Stimulated activated CD8-positive, alpha-beta memory T cell treated with anti-CD3 and anti-CD28 coated beads, Interleukin-4, amount 100 ng/mL, for 48 hours (primary cell): Measurements from ENCODE around the gene ABCB10.
"Not testable (repeated sequence)": the region's sequence is repeated elsewhere in the genome, so short reads cannot be mapped to it uniquely, and the experiment has no call there.

Experiments used
- DNase-seq: peaks from one replicate; pipeline ENCODE4 v3.0.0-alpha.2; 2020

The ABCB10 gene

DNA sequence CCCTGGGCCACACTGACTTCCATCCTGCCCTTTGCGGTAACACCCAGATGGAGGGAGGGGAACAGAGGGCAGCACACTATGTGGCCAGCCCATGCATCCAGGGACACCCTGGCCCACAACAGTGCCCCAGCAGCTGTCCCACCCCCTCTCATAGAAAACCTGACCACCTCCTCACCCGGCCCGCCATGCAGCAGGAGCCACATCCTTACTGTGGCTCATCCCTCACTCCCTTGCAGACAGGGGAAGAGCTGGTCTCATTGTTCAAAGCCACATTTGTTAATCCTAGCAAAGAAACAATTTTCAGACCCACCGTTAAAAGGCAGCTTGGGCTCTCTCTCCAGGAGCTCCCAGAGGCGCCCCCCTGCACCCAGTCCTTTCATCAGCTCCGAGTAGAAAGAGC, 27.2 kb downstream of the ABCB10 start:
- no peak for DNase-seq

DNA sequence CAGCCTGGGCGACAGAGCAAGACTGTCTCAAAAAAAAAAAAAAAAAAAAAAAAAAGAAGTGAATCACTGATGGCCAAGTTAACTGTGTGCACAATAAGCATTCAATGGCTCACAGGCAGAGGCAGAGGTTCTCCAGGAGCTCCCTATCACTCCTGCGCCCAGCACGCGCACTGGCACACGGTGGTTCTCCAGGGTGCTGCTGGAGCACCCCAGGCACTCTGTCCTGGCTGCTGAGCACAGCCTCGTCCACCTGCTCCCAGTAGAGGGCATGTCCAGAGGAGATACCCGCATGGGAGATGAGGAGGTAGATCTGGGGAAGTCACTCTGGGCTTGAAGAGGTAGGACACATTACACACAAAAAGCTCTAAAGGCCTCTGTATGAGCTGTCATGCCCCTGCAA, 28.9 kb downstream of the ABCB10 start:
- DNase-seq: no peak

DNA sequence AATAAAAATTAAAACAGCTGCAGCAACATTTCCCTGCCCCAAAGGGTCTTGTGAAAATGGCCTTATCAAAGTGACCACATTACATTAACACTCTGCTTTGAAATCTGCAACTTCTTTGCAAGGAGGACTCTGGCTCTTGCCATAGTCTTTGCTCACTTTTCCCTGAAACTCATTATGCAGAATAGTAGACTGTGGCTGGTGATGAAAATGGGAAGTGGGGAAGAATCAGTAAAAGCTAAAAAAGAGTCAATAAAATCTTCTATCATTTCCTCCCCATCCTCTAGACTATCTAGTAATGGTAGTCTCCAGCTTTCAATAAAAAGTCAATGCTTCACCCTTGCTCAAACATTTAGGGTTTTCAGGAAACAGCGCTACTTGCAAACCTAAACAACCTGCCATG, 31.8 kb downstream of the ABCB10 start:
- DNase-seq: no peak

DNA sequence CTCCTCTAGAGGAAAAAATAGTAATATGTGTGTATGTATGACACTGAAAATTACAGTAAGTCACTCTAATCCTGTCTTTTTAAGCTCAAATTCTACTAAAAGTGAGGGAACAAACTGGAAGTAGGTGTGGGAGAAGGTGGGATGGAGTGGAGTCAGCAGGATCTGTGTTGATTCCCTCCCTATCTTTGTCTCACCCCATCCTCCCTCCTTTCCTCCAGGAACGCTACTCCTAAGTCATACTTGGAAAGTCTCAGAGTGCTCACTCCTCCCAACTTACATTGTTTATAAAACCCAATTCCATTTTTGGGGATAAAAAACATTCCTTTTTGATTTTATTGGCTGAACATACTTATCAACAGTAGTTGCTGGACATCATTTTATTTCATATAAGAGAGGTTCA, 35.5 kb downstream of the ABCB10 start:
- DNase-seq: no peak

DNA sequence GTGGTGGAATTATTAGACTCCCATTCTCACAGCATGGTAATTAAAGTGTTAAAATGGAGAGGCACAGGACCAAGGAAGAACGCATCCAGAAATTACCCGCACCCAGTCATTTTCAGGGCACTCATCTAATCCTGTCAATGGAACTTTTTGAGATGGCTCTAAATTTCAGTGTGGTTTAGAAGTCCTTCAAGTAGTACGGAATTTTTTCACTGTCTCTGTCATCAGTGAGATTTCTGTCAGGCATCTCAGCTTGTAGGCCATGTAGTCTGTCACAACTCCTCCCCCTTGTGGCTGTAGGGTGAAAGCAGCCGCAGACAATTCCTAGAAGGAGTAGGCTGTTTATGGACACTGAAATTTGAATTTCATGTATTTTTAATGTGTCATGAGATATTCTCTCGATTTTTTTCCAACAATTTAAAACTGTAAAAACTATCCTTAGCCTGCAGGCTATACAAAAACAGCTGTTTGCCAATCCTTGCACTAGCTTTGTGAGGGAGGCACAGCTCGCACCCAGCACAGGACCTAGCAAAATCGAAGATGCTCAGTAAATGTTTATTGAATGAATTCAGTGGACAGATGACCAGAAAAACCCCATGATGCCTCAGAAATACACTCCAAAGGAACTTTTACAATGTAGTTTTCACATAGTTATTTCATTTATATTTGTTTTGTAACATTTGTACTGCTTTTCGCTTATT, 43.8 kb downstream of the ABCB10 start:
- DNase-seq: peak; percentile 51

- DNase-seq: not testable (repeated sequence)
These were observed 46.9 kb downstream of the ABCB10 start for GRCh38 chr1:229511625-229512024.

DNA sequence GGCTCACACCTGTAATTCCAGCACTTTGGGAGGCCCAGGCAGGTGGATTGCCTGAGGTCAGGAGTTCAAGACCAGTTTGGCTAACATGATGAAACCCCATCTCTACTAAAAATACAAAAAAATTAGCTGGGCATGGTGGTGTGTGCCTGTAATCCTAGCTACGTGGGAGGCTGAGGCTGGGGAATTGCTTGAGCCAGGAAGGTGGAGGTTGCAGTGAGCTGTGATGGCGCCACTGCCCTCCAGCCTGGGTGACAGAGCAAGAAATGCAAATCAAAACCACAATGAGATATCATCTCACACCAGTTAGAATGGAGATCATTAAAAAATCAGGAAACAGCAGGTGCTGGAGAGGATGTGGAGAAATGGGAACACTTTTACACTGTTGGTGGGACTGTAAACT, 47.3 kb downstream of the ABCB10 start:
- not testable (repeated sequence) for DNase-seq

GRCh38 chr1:229509576-229509975, 48.9 kb downstream of the ABCB10 start:
- no peak for DNase-seq

- DNase-seq: no peak
These were observed 49.6 kb downstream of the ABCB10 start for GRCh38 chr1:229508823-229509337.

DNA sequence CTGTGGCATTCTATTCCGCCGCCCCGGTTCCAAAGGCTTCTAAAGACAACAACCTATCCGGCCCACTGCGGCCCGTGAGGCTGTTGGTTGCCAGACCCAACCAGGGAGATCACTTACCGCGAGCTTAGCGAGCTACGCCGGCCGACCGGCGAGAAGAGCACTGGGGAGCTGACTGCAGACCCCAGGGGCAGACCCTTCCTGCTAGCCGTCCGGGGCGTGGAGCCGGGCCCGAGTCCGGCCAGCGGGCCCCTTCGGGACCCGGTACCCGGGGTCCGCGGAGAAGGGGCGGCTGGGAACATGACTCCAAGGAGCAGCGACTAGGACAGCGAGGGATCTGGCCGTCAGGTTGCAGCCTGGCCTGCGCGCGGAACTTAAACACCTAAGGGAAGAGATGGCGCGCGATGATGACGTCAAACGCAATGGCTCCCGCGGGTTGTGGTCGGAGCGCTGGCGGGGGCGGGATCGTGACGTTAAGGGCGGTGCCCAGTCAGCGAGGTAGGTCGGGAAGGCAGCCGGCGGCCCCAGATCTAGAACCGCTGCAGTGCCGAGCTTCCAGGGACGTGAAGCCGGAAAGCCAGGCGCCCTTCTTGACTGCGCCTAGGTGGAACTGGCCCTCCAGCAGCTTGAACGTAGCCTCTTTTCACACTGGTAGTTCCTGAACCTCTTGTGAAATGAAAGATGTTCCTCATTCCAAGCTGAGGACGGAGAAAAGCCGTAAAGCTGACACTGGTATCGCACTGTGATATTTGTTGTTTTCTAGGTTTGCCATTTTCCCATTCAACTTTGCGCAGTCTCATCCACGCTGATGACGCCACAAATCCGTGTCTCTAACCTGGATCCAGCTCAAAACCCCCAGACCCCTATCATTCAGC, 50.3 kb downstream of the ABCB10 start, which contains the start of gene NUP133:
TSS of gene NUP133 (minus strand) at position 391 of the 872 bp plus-strand sequence. CDS start at position 299, 92 bp downstream.
- peak; percentile 100 for DNase-seq

DNA sequence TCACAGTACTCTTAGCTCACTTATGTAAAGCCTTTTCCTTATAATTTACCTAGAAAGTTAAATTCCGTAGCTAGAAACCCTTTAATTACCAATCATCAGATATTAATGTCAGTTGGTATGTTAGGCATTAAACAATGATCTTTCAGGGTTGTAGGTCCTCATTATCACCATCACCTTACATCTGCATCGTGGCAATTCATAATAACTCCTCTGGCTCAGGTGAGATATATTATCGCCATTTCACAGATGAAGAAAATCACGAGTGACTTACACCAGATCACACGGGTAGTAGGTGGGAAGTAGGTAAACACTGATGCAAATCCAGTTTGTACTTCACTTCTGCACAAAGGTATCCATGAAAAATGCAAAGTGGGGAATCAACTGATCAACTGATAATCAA, 51.0 kb downstream of the ABCB10 start:
- no peak for DNase-seq

- DNase-seq: no peak
These were observed 51.9 kb downstream of the ABCB10 start for GRCh38 chr1:229506633-229507032.

GRCh38 chr1:229495782-229496181, 62.7 kb downstream of the ABCB10 start:
- DNase-seq: no peak

DNA sequence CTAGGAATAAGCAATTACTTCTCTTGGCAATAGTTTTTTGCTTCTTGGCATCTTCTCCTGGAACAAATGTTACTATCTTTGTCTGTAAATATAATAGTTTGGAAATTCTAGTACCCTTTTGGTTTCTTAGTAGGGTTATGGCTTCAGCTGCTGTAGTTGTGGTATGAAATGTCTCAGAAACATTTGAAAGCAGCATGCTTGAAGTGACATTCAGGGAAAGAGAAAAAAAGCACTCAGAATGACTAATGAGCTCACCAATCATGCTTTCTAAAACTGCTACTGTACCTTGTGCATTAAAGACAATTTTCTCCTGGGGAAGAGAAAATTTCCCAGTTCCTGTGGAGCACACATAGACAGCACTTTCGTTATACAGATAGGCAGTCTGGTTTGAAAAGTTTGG, 71.3 kb downstream of the ABCB10 start:
- DNase-seq: no peak

GRCh38 chr1:229485318-229485717, 73.2 kb downstream of the ABCB10 start:
- DNase-seq: no peak

DNA sequence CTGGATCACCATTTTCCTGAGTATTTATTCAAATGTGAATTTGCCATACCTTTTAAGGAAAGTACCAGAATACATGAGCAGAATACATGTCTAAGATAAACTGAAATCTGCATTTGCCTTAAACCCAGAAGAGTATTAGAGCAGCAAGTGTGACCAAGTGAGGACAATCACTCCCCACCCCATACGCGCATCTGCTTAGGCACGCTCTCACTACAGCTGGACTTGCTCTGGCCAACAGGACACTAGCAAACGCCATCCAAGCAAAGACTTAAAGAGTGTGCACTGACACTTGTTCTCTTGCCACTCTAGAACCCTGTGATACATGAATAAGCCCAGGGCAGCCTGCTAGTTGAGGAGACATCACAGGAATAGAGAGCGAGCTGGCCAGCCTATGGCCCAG, 76.0 kb downstream of the ABCB10 start:
- no peak for DNase-seq

- no peak for DNase-seq
These were observed 78.0 kb downstream of the ABCB10 start for GRCh38 chr1:229480495-229480894.

DNA sequence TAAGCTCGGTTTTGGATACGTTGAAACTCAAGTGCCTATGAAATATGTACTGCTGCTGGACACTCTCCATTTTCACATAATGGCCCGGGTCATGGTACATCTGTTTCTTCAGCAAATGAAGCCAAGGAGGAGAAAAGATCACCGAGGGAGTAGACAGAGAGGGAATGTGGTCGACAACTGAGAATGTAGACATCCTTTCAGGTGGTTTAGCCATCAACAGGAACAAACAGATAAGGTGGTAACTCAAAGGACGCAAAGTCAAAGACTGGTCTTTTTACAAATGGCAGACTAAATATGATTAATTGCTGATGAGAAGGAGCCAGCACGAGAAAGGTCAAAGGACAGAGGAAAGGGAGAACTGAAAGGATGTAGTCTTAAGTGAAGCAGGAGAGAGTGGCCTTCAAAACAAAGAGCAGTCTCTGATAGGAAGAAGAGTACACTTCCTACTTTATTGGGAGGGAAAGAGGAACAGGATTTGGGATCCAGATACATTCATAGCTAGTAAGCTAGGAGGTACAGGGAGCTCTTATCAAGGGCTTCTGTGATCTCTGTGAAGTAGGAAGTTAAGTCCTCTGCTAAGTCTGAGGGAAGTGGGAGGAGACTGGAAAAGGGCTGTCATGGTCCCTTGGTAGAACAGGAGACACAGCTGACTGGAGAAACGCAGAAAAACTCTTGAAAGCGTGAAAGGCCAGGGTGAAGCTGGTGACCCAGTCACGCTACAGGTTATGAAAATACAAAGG, 78.7 kb downstream of the ABCB10 start:
- DNase-seq: no peak

DNA sequence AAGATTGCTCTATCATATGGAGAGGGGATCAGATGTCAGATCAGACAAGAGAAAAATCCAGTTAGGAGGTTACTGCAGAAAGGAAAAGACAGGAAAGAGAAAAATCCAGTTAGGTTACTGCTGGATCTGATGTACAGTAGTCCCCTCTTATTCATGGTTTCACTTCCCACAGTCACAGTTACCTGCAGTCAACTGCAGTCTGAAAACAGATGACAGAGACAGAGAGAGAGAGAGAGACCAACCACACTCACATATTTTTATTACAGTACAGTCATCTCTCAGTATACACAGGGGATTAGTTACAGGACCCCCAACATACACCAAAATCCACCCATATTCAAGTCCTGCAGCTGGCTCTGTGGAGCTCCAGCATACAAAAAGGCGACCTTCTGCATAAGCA, 79.7 kb downstream of the ABCB10 start:
- no peak for DNase-seq

DNA sequence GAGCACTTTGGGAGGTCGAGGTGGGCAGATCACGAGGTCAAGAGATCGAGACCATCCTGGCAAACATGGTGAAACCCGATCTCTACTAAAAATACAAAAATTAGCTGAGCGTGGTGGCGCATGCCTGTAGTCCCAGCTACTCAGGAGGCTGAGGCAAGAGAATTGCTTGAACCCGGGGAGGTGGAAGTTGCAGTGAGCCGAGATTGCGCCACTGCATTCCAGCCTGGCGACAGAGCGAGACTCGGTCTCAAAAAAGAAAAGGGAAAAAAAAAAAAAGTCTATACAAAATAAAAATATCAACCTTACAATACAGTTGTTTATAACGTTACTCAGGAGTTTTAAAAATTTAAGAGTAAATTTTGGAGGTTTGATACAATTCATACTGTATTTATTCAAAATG, 82.6 kb downstream of the ABCB10 start:
- DNase-seq: not testable (repeated sequence)

- no peak for DNase-seq
These were observed 84.0 kb downstream of the ABCB10 start for GRCh38 chr1:229474509-229474908.

DNA sequence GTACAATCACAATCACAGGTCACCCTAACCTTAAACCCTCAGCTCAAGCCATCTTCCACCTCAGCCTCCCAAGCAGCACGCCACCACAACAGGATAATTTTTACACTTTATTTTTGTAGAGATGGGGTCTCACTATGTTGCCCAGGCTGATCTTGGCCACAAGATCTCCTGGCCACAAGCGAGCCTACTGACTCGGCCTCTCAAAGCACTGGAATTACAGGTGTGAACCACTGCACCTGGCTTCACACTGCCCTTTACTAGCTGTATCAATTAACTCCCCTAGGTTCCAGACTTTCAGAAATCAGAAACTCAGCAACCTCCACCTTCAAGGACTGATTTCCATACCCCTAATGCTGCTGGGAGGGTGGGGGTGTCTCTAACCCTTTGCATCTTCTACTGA, 87.3 kb downstream of the ABCB10 start:
- DNase-seq: no peak

GRCh38 chr1:229470406-229471043, 88.0 kb downstream of the ABCB10 start:
- DNase-seq: no peak
